GM21423 (cell line): ENCODE results near the gene NDUFB3.
"Not testable (repeated sequence)": the region's sequence is repeated elsewhere in the genome, so short reads cannot be mapped to it uniquely, and the experiment has no call there.

ENCODE experiments used
- ATAC-seq: cut with Tn5 transposase; IDR thresholded peaks from one replicate; pipeline ENCODE4 v1.9.1; 2021; ENCODE audit warnings: mild to moderate bottlenecking, moderate library complexity; ENCODE audit not compliant: unreplicated experiment

NDUFB3 gene

DNA sequence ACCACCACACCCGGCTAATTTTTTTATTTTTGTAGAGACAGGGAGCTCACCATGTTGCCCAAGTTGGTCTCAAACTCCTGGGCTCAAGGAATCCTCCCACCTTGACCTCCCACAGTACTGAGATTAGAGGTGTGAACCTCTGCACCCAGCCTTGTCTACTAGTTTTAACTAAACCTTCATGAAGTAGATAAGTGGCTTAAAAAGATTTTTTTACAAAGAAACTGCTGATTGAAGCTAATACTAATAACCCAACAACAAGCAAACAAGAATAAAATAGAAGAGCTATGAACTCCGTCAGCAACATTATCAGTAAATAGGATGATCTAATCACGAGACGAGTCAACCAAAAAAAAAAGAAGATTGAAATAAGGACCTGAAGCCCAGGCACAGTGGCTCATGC, 18.8 kb downstream of the NDUFB3 start:
- no peak for ATAC-seq

DNA sequence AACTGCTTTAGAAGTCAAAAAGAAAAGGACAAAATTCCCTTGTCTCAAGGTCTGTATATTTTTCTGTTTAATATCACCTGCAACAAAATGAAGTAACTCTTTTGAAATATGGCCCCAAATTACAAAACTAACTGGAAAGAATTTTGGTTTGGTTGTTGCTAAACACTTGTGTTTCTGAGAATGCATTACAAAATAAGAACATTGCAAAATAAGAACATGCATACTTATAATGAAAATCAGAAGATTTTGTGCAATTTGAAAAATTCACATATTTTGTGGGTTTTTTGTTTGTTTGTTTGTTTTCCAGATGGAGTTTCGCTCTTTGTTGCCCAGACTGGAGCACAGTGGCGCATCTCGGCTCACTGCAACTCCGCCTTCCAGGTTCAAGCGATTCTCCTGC, 21.8 kb downstream of the NDUFB3 start:
- ATAC-seq, result no peak

DNA sequence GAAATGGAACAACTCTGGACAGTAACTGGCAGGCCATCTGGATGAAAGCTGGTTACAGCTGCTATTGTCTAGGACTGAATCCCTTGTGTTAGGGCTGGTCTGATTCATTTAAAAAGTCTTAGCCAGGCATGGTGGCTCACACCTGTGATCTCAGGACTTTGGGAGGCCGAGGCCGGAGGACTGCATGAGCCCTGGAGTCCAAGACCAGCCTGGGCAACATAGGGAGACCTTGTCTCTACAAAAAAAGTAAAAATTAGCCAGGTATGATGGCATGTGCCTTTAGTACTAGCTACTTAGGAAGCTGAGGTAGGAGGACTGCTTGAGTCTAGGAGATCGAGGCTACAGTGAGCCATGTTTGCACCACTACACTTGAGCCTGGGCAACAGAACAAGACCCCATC, 28.7 kb downstream of the NDUFB3 start:
- no peak for ATAC-seq

DNA sequence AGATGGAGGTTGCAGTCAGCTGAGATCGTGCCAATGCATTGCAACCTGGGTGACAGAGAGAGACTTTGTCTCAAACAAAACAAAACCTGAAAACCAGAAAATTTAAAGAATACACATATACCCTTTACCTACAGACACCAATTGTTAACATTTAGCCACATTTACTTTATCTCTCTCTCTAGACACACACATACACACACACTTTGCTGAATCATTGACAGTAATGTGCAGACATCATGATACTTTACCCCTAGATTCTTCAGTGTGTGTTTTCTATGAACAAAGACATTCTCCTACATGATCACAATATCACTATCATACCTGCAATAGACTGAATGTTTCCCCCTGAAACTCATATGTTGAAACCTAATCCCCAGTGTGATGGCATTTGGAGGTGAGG, 34.0 kb downstream of the NDUFB3 start:
- no peak for ATAC-seq

DNA sequence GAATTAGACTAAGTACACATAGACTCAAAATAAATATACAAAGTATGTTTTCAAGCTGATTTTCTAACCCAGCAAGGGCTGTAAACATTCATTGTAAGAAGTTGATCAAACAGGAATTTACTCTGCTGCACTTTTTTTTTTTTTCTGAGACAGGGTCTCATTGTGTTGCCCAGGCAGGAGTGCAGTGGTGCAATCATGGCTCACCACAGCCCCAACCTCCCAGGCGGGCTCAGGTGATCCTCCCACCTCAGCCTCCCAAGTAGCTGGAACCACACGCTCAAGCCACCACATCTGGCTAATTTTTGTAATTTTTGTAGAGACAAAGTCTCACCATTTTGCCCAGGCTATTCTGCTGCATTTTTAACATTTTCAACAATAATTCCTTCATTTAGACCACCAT, 35.8 kb downstream of the NDUFB3 start:
- ATAC-seq, result no peak

DNA sequence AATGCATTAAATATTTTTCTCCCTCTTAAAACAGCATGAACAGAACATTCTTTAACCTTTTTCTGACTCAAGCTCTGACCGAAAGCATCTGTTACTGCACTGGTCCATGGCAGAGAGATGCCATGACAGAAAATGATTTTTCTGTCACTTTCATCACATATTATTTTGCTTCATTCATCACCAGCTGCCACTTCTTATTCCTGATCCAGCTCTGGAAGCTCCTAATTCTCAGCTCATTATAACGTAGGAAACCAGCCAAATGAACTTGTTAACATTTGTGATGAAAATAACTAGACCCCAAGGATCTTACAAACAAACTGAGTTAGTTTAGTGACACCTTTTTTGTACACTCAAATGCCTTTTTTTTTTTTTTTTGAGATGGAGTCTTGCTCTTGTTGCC, 36.5 kb downstream of the NDUFB3 start:
- ATAC-seq, result no peak

DNA sequence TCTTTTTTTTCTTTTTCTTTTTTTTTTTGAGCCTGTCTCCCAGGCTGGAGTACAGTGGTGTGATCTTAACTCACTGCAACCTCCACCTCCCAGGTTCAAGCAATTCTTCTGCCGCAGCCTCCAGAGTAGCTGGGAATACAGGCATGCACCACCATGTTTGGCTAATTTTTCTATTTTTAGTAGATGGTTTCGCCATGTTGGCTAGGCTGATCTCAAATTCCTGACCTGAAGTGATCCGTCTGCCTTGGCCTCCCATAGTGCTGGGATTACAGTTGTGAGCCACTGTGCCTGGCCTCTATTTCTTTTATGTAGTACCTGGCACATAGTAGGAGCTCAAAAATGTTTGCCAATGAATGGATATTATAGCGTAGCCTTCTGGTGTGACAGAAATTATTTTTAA, 37.4 kb downstream of the NDUFB3 start:
- no peak for ATAC-seq

DNA sequence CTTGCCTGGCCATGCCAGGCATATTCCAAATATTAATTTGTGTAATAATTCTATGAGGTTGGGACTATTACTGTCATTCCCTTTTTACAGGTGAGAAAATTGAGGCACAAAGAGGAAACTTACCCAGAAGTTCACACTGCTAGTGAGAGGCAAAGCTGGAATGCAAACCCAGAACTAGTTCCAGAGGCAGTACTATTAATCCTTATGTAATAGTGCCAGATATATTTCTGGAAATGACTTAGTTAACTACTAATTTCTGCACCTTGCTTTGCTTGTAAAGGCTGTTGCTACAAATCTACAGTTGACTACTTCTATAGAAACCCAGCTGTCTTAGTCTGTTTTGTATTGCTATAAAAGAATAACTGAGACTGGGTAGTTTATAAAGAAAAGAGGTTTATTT, 38.8 kb downstream of the NDUFB3 start:
- no peak for ATAC-seq

DNA sequence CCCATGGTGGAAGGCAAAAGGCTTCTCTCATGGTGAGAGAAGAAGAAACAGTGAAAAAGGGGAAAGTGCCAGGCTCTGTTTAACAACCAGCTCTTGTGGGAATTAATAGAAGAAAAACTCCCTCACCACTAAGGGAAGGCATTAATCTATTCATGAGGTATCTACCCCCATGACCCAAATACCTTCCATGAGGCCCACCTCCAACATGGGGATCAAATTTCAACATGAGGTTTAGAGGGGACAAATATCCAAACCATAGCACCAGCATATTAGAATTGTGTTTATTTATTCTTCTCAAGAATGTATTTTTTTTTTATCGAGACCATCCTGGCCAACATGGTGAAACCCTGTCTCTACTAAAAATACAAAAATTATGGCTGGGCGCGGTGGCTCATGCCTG, 39.3 kb downstream of the NDUFB3 start:
- no peak for ATAC-seq

DNA sequence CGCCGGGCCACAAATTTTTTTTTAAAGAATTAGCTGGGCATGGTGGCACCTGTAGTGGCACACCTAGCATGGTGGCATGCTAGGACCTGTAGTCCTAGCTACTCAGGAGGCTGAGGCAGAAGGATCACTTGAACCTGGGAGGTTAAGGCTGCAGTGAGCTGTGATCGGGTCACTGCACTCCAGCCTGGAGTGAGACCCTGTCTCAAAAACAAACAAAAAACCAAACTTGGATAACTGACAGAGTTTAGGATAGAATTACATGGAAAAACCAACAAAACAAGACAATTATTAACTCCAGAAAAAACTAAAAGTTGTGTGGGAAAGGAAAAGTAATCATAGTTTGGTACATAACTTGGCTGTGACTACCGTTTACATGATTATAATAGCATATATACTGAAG, 42.5 kb downstream of the NDUFB3 start:
- ATAC-seq, result no peak

DNA sequence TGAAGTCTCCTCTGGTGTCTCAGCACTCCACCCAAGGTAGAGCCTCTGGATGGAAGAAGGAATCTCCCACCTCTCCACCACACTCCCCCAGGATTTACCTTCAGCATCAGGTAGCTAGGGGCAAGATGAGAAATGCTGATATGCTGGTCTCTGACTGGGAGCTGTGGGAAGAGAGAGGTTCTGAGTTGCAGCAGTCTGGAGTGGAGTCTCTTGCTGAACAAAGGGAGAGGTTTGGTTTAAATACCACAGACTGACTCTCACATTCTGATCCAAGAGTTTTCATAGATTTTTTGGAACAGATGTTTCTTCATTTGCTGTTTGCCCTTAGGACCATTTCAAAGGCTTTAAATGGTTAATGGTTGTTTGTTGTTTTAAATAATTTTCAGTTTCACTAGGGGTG, 43.0 kb downstream of the NDUFB3 start:
- ATAC-seq, result no peak

DNA sequence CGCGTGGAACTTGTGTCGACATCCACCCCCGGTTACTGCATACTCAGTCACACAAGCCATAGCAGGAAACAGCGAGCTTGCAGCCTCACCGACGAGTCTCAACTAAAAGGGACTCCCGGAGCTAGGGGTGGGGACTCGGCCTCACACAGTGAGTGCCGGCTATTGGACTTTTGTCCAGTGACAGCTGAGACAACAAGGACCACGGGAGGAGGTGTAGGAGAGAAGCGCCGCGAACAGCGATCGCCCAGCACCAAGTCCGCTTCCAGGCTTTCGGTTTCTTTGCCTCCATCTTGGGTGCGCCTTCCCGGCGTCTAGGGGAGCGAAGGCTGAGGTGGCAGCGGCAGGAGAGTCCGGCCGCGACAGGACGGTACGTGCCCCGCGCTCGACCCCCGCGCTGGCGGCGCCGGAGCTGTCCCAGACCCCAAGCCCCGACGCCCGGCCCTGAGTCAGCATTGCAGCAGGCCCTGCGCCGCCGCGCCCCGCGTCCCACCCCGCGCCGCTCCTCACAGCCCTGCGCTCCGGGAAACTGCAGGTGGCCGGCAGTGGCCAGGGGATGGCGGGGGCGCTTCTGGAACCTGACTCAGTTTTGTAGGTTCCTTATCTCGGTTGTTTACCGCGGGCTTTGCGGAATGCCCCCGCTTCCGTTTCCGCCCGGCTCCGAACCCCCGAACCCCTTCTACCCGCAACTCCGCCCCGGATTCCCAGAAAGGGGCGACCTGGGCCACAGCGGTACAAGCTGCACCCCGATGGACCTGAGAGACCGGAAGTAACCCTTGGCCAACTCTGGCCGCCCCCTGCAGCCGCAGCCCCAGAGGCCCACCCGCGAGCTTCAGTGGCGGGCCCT, 44.5 kb downstream of the NDUFB3 start, which contains the start of gene CFLAR:
CFLAR (plus strand) TSS at position 50 of the 844 bp plus-strand sequence. CDS start 13,702 bp downstream, outside the sequence.
- peak; percentile 34 for ATAC-seq

DNA sequence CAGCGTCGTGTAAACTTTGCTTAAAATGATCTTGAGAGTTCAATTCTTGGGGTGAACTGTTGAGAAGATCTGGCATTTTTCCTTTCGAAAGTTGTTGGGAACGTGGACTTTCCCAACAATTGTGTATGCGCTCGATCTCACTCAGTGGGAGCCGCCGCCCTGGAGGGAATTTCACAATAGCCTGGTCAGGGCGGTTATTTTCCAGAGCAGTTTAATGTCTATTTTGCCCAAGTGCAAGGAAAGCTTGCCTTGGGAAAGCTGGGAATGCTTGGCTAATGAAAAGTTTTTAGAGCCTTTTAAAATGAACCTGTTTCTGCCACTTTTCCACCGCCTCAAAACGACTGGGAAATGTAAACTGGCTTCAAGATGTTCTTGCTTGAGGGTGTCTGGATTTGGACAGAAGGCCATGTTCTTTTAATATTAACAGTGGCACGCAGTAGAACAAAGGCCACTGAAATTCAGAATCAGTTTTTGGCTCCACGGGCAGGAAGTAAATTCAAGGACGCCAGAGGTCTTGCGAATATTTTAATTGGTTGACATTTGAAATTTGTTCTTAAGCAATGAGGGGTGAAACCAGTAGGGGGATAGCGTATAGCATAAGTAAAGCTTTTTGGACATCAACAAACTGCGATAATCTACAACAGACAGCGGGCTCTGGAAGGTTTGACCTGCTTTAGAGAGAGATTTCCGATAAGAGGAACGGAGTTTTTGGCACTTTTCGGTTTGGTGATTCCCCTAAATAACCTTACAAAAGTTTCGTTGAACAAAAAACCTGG, 45.3 kb downstream of the NDUFB3 start:
- no peak for ATAC-seq

DNA sequence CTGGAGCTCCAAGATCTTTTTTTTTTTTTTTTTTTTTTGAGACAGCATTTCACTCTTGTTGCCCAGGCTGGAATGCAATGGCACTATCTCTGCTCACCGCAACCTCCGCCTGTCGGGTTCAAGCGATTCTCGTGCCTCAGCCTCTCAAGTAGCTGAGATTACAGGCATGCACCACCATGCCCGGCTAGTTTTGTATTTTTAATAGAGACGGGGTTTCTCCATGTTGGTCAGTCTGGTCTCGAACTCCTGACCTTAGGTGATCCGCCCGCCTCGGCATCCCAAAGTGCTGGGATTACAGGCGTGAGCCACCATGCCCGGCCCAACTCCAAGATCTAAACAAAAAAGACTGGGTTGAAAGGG, 45.9 kb downstream of the NDUFB3 start:
- not testable (repeated sequence) for ATAC-seq

DNA sequence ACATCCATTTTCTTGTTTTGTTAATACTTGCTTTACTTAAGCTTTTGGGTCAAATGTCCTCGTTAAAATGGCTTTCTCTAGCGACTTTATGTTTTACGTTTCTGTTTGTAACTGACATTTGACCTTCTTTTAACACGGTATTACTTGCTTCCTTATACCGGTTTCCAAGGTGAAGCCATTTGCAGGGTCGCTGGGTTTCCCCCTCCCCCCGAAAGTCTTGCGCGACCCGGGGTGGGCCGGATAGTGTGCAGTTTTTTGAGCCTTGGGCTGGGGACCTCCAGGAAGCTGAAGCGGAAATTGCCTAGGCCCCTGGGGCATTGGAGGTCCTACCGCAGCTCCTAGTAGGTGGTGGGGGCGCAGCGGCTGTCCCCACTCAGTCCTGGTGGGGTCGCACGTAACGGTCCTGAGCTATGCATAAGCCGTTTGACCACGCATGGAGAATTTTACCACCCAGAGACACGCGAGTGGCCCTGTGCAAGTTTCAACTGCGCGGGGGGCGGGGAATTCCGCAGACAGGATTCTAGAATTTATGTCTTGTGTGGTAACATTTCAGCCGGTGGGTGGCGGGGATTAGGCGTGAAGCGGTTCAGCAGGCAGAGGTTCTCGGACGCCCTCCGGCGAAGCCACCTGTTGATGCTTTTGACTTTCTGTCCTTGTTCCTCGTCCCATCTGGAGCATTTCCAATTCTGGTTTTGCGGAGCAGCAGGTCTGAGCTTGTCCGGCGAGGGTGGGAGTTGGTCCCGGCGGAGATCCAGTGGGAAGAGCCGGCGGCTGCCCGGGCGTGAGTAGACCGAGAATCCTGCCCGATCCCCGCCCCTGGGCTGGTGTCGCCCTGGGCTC, 46.5 kb downstream of the NDUFB3 start:
- ATAC-seq, result peak; percentile 44

DNA sequence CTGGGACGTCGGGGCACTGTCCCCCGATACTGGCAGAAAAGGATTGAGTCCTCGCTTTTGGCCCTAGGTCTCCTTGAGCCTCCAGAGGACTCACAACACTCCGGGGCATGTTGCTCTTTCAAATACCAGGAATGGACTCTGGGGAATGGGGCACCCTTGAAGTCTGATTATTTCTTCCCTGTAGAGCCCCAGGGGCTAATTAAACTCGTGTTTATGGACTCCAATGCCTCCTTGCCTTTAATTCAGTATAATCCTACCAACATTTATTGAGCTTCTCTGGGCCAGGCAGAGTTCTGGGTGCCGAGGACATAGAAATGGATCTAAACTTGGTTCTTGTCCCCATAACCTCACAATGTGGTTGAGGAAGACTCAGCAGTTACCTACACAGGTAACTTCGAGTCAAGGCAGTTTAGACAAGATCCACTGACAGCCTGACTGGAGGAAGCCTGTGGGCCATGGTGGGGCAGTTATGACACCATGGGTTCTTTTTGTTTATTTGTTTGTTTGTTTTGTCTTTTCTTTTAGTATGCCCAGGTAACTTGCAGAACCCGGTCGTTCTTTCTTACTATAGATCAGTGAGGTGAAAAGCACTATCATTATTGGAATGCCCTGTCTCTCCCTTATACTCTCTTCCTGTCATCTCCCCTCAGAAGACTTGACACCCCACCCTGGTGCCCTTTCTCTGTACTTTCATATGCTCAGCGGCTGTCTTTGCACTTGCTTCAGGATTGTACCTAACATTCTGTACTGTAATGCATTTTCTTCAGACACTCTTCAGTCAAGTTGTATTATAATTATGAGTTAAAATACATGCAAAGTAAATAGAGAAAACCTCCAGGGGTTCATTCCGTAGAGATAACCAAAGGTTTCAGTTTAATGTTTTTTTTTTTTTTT, 47.4 kb downstream of the NDUFB3 start:
- no peak for ATAC-seq

DNA sequence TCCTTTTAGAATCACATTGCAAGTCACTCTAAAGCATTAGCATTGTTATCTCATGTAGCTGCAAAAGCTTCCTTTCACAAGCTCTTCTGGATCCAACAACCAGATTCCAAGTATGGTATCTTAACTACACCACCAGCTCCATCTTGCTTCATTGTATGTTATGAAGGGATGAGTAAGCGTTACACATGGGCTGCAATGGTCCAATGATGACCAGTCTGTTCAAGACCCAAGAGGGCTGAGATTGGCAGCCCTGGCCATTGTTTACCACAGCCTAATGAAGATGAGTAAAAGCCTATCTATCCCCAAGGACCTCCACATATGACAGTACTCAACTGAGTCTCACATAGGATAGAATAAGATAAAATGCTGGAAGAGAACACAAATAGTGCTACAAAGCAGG, 50.5 kb downstream of the NDUFB3 start:
- no peak for ATAC-seq

DNA sequence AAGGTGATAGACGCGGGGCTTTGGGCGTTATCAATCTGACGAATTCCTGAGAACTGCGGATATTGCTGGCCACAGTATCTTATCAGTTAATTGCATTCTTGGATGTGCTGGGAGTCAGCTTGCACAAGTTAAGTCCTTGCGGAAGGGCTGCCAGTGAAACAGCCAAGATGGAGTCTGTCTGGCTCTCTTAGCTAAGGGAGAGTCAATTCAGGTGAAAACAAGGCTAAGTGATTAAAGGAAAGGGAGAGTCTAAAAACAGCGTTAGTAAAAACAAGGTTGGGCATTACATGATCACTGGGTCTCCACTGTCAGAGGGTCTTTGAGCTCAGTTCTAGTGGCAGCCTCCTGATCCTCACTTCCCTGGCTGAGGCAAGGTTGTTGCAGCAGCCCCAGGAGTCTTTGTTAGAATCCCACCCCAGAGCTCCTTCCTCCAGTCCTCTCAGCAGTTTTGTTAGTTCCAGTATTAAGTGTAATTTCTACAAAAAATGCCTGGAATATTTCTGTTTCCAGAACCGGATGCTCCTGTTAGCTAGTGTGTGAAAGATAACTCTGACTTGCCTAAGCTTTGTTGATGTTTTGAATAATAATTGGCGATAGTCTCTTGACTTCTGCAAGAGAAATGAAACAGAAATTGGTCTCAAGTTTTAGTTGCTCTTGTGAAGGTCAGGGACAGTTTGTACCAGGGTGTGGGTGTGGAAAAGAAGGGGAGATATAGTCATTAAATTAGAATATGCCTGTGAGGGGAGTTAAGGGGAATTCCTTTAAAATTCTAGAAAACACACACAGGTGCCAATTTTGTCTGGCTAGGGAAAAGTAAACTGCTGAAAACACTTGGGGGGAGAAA, 54.7 kb downstream of the NDUFB3 start:
- peak; percentile 20 for ATAC-seq

DNA sequence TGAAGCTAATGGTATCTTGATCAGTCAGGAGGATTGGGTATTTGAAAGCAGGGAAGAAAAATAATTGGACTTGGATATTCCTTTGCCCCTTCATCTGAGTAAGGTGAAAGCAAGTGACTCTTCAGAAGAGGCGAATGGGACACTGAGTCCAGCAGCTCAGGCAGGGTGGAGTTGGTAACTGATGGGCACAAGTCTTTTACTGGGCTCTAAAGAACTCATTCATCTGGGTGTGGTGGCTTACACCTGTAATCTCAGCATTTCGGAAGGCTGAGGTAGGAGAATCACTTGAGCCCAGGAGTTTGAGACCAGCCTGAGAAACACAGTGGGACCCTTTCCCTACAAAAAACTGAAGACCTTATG, 55.3 kb downstream of the NDUFB3 start:
- ATAC-seq, result no peak

DNA sequence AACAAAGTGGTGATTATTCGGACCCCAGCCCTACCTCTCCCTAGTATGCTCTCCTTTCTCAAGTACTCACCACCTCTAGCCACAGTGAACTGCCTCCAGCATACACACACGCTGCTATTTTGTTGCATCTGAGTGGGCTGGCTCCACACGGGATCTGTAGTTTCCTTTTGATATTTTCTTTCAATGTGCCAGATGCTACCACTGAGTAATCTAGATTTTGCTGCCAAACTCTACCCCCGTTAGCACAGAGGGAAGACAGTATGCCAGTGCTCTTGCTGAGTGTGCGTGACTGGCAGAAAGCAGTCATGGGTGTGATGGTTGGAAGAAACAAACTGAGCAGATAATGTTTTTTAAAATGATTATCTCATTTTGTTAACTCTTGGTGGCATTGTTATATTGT, 55.8 kb downstream of the NDUFB3 start:
- no peak for ATAC-seq
